ENCODE data around the gene SUV39H1.

- TF ChIP-seq, protein P1, sequence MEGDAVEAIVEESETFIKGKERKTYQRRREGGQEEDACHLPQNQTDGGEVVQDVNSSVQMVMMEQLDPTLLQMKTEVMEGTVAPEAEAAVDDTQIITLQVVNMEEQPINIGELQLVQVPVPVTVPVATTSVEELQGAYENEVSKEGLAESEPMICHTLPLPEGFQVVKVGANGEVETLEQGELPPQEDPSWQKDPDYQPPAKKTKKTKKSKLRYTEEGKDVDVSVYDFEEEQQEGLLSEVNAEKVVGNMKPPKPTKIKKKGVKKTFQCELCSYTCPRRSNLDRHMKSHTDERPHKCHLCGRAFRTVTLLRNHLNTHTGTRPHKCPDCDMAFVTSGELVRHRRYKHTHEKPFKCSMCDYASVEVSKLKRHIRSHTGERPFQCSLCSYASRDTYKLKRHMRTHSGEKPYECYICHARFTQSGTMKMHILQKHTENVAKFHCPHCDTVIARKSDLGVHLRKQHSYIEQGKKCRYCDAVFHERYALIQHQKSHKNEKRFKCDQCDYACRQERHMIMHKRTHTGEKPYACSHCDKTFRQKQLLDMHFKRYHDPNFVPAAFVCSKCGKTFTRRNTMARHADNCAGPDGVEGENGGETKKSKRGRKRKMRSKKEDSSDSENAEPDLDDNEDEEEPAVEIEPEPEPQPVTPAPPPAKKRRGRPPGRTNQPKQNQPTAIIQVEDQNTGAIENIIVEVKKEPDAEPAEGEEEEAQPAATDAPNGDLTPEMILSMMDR (IDR thresholded peaks at IDR 0.05): no peak
- TF ChIP-seq POLR2A (IDR thresholded peaks at IDR 0.05): no peak
Measured at GRCh38 chrX:48664156-48664555, 32.4 kb upstream of the SUV39H1 start.
